NCI-H1417 (cell line): ENCODE measurements around the gene RAB4A.

Experiments used
- DNase-seq, 3 experiments: peaks; one replicate each; lab custom pipeline; 2025; lab: John Stamatoyannopoulos, UW

Gene RAB4A

DNA sequence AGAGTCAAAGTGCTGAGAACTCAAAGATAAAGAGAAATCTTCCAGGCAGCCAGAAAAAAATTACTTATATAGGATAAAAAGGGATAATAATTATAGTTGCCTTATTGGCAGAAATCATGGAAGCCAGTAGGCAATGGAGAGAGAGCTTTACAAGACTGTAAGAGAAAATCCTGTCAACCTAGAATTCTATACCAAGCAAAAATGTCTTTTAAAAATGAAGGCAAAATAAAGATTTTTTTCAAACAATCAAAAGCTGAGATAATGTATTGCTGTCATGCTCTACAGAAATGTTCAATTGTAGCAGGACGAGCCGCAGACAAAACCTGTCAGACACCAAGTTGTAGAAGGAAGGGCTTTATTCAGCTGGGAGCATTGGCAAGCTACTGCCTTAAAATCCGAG is 26.8 kb upstream of the RAB4A start:
- DNase-seq: no peak

DNA sequence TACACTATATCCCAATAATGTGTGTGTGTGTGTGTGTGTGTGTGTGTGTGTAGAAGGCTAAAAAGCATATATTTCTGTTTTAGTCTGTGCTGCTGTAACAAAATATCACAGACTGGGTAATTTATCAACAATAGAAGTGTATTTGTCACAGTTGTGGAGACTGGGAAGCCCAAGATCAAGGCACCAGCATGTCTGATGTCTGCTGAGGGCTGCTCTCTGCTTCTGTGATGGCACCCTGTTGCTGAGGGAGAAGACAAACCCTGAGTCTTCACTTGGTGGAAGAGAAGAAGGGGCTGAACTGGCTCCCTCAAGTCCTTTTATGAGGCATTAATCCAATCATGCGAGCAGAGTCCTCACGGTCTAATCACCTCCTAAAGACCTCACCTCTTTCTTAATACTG is 23.0 kb upstream of the RAB4A start:
- DNase-seq: no peak

DNA sequence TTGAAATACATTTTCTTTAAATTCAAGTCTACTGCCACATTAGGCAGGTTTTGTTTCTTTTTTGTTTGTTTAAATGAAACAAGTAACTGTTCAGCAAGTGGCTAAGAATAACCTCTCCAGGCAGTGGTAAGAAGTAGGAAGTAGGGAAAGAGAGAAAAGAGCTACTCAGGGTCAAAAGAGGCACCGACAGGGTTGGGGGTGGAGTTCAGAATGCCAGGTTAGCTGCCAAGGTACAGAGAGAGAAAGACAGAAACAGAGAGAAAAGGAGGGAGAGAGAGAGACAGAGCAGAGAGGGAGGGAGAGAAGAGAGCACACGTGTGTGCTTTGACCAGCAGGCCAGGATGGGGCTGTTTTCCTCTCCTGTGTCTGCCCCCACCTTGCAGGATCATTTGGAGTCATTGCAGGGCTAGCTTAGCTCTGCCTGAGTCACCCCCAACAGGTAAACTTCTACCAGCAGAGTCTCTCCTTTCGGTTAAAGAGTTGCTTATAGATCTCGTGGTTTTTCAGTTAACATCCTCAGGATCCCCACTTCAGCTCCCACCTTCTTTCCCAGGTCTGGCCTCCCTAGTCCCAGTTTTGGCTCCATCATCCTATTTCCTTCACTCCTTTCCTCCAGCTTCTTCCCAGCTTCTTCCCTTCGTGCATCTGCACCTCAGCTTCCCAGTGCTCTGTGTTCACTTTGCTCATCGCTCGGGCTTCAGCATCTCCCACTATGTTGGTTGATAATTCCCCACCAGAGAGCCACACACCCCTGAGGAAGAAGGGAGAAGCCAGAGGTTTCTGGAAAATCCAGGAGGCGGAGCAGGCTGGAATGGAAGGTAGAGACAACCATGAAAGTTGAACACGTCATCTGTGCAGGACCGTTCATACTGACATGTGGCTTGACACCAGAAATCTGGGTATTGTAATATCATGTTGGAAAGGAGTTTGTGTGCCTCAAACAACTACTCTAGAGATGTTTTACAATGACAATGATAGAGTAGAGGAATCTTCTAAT is 21.8 kb upstream of the RAB4A start:
- no peak for DNase-seq

- DNase-seq: no peak
Observed at GRCh38 chr1:229249854-229250644, 20.9 kb upstream of the RAB4A start.

GRCh38 chr1:229251185-229251584 is 19.7 kb upstream of the RAB4A start:
- DNase-seq: no peak

DNA sequence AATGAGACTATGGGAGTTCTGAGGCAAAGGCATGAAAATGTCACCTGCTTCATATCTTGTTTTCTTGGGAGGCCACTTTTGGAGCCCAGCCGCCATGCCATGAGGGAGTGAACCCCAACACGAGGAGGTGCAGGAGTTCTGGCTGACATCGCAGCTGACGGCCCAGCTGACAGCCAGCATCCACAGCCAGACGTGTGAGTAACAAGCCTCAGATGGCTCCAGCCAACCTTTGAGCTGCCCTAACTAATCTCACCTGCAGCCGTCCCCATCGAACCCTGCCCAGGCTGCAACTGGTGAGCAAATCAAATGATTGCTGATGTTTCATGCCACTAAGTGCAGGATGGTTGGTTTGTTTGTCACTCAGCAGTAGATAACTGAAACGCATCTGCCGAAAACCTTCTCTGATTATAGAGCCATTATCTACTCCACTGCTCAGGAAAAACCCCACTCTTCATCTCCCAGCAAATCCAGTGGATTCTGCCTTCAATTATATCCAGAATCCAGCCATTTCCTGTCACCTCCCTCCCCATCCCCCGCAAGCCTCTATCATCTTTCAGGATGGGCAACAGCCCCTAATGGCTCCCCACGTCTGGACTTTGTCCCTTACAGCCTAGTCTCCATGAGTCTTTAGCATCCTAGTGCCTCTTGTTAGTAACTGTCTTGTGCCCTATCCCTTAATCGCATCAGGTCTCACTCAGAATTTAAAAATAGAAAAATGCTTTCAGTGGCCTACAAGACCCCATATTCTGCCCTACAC is 18.5 kb upstream of the RAB4A start:
- no peak for DNase-seq

DNA sequence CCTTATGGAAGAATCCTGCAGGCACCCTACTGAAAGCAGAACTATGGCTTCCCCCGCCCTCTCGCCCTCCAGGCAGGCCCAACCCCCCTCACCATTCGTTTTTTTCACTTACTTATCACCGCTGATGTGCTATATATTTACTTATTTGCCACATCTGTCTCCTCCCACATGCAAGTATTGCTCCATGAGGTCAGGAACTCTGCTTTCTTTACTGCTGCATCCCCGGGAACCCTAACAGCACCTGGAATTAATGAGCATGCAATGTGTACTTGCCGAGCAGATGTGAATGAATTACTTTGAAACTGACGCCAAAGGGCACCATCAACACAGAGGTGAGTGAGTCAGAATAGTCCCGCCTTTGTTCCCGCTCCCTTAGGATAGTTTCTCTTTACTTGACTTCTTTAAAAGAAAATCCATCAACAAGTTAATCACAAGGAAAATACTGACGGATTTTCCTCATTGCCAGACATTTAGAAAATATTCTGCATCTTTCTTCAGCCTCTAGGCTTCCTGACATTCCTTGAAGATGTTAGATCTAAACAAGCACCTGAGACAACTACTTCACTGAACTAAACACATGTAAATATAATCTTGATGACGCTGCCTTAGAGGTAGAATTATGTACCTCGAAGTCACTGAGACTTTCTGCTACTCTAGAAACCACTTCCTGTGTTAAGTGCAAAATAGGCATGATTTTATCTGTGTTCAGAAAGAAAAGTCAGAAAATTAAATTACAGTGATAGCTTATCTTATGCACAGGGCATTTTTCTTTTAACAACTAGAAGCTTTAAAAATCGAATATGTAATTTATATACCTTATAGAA is 17.5 kb upstream of the RAB4A start:
- DNase-seq: peak in 2 of 3 experiments; percentile 60 to 86

- DNase-seq: peak; percentile 7 to 62 (median 35)
Observed at GRCh38 chr1:229254910-229255541, 15.9 kb upstream of the RAB4A start.

DNA sequence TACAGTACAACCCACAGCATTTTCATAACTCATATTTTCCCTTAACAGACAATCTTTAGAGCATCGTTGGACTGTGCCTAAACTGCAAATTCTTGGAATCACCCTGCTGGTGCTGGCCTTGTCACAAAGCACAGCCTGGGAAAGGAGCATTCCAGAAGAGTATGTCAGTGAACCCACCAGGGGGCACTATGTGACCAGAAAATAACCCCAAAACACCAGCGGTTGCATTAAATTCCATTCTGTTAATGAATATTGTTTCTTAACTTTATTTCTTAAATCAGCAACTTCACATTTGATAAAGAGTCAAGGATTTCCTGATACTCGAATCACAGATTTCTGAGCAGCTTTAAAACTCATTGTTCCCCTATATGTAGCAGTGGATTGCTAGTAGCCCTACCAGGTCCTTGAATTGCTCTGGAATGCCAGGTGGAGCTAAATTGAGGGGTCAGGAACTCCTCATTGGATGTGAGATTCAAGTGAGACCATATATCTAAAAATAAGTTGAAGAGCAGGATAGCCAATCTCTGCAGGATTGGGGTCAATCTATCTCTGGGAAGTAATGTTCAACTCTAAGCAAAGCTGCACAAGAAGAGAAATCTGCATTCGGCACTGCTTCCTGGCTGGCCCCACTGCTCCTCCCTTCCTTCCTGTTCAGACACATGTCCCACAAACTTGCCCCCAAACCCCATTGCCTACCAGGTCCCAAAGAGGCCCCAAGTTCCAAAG is 12.7 kb upstream of the RAB4A start:
- DNase-seq: peak; percentile 27 to 79 (median 38)

DNA sequence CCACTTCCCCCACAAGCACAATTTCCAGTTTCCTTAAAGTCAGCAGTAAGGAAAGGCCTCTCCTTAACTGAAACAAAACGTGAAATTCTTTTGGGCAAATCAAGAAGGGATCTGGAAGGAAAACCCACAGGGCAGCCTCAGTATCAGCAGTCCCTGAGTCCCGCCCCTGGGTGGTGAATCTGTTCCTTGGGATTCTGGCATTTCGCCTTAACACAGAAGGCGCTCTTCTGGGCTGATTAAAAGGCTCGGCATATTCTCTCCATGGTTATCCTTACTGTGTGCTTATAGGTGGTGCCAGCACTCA is 12.2 kb upstream of the RAB4A start:
- DNase-seq: no peak

GRCh38 chr1:229260297-229260696 is 10.6 kb upstream of the RAB4A start:
- no peak for DNase-seq

GRCh38 chr1:229262239-229262638 is 8.7 kb upstream of the RAB4A start:
- DNase-seq: no peak

- DNase-seq: no peak
Observed at GRCh38 chr1:229263254-229263653, 7.7 kb upstream of the RAB4A start.

- no peak for DNase-seq
Observed at GRCh38 chr1:229264068-229264467, 6.8 kb upstream of the RAB4A start.

- DNase-seq: no peak
Observed at GRCh38 chr1:229264487-229264886, 6.4 kb upstream of the RAB4A start.

DNA sequence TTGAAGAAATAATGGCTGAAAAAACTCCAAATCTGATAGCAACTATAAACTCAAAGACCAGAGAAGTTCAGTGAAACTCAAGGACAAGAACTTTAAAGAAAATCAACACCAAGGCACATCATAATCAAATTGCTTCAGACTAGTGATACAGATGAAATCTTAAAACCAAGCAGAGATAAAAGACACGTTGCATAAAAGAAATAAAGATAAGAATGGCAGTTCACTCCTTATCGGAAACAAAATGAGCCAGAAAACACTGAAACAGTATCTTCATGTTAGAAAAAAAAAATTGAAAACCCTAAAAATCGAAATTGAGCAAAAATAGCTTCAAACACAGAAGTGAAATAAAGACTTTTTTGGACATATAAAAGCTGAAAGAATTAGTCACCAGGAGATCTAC is 4.6 kb upstream of the RAB4A start:
- no peak for DNase-seq

- no peak for DNase-seq
Observed at GRCh38 chr1:229266832-229267500, 3.9 kb upstream of the RAB4A start.

- DNase-seq: no peak
Observed at GRCh38 chr1:229268505-229268904, 2.4 kb upstream of the RAB4A start.

DNA sequence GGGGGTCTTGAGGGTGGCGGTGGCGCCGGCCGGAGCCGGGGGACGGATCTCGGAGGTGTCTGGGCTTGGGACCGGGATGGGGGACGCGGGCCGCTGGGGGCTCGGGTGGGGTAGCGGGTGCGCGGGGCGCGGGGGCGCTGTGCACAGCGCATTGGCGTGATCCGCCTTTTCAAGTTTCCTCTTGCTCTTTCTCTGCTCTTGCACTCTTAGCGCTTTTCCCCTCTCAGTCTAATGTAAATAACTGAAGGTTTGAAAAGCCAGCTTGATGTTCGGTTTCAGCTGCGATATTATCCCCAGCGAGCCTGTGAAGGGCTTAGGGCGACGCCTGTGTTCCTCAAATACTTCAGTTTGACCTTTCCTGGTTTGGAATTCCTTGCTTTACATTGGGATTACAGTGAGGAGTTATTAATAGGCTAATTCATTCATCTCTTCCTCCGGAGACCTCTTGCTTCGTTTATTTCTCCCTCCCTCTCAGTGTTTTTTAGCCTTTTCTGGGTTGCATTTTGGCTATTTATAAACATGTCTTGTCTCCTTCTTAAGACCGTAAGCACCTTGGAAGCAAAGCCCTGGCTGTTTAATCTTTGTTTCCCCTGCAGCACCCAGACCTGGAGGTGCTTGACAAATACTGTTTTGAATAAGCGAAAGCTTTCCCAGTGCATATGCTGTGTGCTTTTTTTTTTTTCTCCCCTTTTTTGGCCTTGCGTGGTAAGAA is 693 bp downstream of the RAB4A start:
- peak; percentile 10 to 70 (median 51) for DNase-seq
